Measurements from ENCODE around the gene ARHGEF39. TPM values are rescaled to one million over a fixed set of nuclear protein-coding genes. Genes with fewer than 3 reads are reported as not detected.

Gene ARHGEF39
- total RNA-seq, 2 experiments from 2014 or later: 19.1 to 23.1 TPM

GRCh38 chr9:35659340-35659739 lies 5.7 kb downstream of the ARHGEF39 start:
- Mint-ChIP-seq H3K4me1 (peaks cover 76% of the 10 kb centered on the region), H3K9me3 (ENCODE audit: low read depth) (no peaks in the 10 kb centered on the region), H3K27ac (peak overlapping the region; percentile 82), H3K27me3 (peaks cover 2% of the 10 kb centered on the region), H3K36me3 (ENCODE audit: low read depth) (peaks cover 37% of the 10 kb centered on the region), H3K4me3 (peak overlapping the region; percentile 80)
- CTCF ChIA-PET: interaction anchor here (0.7 to 6.7 kb wide), 15 partner anchors 12 to 1013 kb away, joined by 3 to 89 read pairs (median 4); partner anchors contain the start of genes CREB3, GALT, SIT1 and TLN1
- intact Hi-C loops (cut with DNase I, micrococcal nuclease): loop anchor here (2.0 to 10.0 kb wide), 11 partner anchors 38 to 672 kb away; partner anchors contain the start of genes GBA2 (in 2 of the 2), RGP1 (in 2 of the 2), ATOSB (in 1 of the 2) and CD72 (in 1 of the 2)
- DNase-seq (no peak), ATAC-seq (no peak)
- POLR2A ChIA-PET: no interaction called here

- peak overlapping the region; percentile 80 for H3K4me3 Mint-ChIP-seq
- DNase-seq (peak; percentile 45), ATAC-seq (peak; percentile 1)
- intact Hi-C loops (cut with DNase I, micrococcal nuclease): loop anchor here (1.0 to 10.0 kb wide), 16 partner anchors 37 to 672 kb away; partner anchors contain the start of genes GBA2 (in 2 of the 2), RGP1 (in 2 of the 2), ATOSB (in 1 of the 2) and CD72 (in 1 of the 2)
- H3K4me1 Mint-ChIP-seq: peaks cover 72% of the 10 kb centered on the region
- H3K9me3 Mint-ChIP-seq (ENCODE audit: low read depth): no peaks in the 10 kb centered on the region
- peaks cover 37% of the 10 kb centered on the region for H3K36me3 Mint-ChIP-seq (ENCODE audit: low read depth)
- ChIA-PET POLR2A (interaction anchor here (1.3 kb wide), 1 partner anchor 29 kb away, joined by 3 read pairs; no protein-coding TSS in a partner anchor), CTCF (interaction anchor here (0.7 to 6.7 kb wide), 17 partner anchors 11 to 1013 kb away, joined by 3 to 89 read pairs (median 4); partner anchors contain the start of genes CREB3, GALT, SIT1 and TESK1)
- H3K27me3 Mint-ChIP-seq: peaks cover 2% of the 10 kb centered on the region
- H3K27ac Mint-ChIP-seq: peak overlapping the region; percentile 82
Observed at GRCh38 chr9:35658968-35659220, 6.1 kb downstream of the ARHGEF39 start.

GRCh38 chr9:35658137-35658967 lies 6.6 kb downstream of the ARHGEF39 start, which contains the start of gene CCDC107:
Gene CCDC107, plus strand, starts transcription at chr9:35658292. Its CDS starts 88 bp downstream, at chr9:35658380.
- CTCF ChIA-PET: interaction anchor here (0.5 to 6.7 kb wide), 33 partner anchors 8 to 1012 kb away, joined by 3 to 89 read pairs (median 4); partner anchors contain the start of genes CA9, CD72, CREB3 and GALT
- H3K27ac Mint-ChIP-seq: peak within 1 kb of the TSS; percentile 98
- peak within 1 kb of the TSS; percentile 80 for H3K4me3 Mint-ChIP-seq
- ATAC-seq (peak; percentile 63), DNase-seq (peak; percentile 87)
- peaks cover 68% of the 10 kb centered on the region for H3K4me1 Mint-ChIP-seq
- H3K27me3 Mint-ChIP-seq: peaks cover 2% of the 10 kb centered on the region
- no peaks in the 10 kb centered on the region for H3K9me3 Mint-ChIP-seq (ENCODE audit: low read depth)
- intact Hi-C loops (cut with DNase I, micrococcal nuclease): loop anchor here (1.0 to 10.0 kb wide), 16 partner anchors 38 to 671 kb away; partner anchors contain the start of genes GBA2 (in 2 of the 2), RGP1 (in 2 of the 2), ATOSB (in 1 of the 2) and CD72 (in 1 of the 2)
- peaks cover 37% of the 10 kb centered on the region for H3K36me3 Mint-ChIP-seq (ENCODE audit: low read depth)
- POLR2A ChIA-PET: interaction anchor here (0.7 to 1.4 kb wide), 4 partner anchors 10 to 74 kb away, joined by 3 to 4 read pairs (median 3); partner anchors contain the start of gene CREB3

GRCh38 chr9:35657546-35658136 lies 7.4 kb downstream of the ARHGEF39 start, which contains the start of gene RMRP:
Gene RMRP, minus strand, starts transcription at chr9:35658019.
- peaks cover 31% of the 10 kb centered on the region for H3K36me3 Mint-ChIP-seq (ENCODE audit: low read depth)
- ATAC-seq (peak; percentile 95), DNase-seq (peak; percentile 97)
- H3K4me3 Mint-ChIP-seq: peak within 1 kb of the TSS; percentile 80
- POLR2A ChIA-PET: interaction anchor here (0.7 to 1.4 kb wide), 4 partner anchors 9 to 75 kb away, joined by 3 to 4 read pairs (median 3); partner anchors contain the start of gene CREB3
- peaks cover 64% of the 10 kb centered on the region for H3K4me1 Mint-ChIP-seq
- peak within 1 kb of the TSS; percentile 98 for H3K27ac Mint-ChIP-seq
- intact Hi-C loops (cut with DNase I, micrococcal nuclease): loop anchor here (1.0 to 10.0 kb wide), 19 partner anchors 10 to 670 kb away; partner anchors contain the start of genes CREB3 (in 2 of the 2), GBA2 (in 2 of the 2), RGP1 (in 2 of the 2) and TLN1 (in 2 of the 2)
- H3K27me3 Mint-ChIP-seq: peaks cover 2% of the 10 kb centered on the region
- no peaks in the 10 kb centered on the region for H3K9me3 Mint-ChIP-seq (ENCODE audit: low read depth)
- CTCF ChIA-PET: interaction anchor here (0.5 to 6.7 kb wide), 28 partner anchors 8 to 994 kb away, joined by 3 to 89 read pairs (median 4); partner anchors contain the start of genes CA9, CD72, CREB3 and SIT1

GRCh38 chr9:35656831-35657545 lies 8.0 kb downstream of the ARHGEF39 start:
- H3K27me3 Mint-ChIP-seq: peaks cover 2% of the 10 kb centered on the region
- peak overlapping the region; percentile 98 for H3K27ac Mint-ChIP-seq
- intact Hi-C loops (cut with DNase I, micrococcal nuclease): loop anchor here (1.0 to 10.0 kb wide), 13 partner anchors 10 to 670 kb away; partner anchors contain the start of genes CD72 (in 1 of the 2), CLTA (in 1 of the 2), CREB3 (in 1 of the 2) and DNAJB5 (in 1 of the 2)
- POLR2A ChIA-PET: interaction anchor here (1.2 to 1.4 kb wide), 2 partner anchors 8 to 76 kb away, joined by 3 to 4 read pairs; partner anchors contain the start of gene CREB3
- DNase-seq: no peak
- peaks cover 26% of the 10 kb centered on the region for H3K36me3 Mint-ChIP-seq (ENCODE audit: low read depth)
- ATAC-seq: no peak
- no peaks in the 10 kb centered on the region for H3K9me3 Mint-ChIP-seq (ENCODE audit: low read depth)
- CTCF ChIA-PET: interaction anchor here (0.7 to 6.7 kb wide), 19 partner anchors 9 to 487 kb away, joined by 3 to 89 read pairs (median 5); partner anchors contain the start of genes CREB3, SIT1, TESK1 and TLN1
- peaks cover 60% of the 10 kb centered on the region for H3K4me1 Mint-ChIP-seq
- H3K4me3 Mint-ChIP-seq: peak overlapping the region; percentile 80

GRCh38 chr9:35656348-35656747 lies 8.6 kb downstream of the ARHGEF39 start:
- POLR2A ChIA-PET: interaction anchor here (0.5 kb wide), 1 partner anchor 119 kb away, joined by 4 read pairs; no protein-coding TSS in a partner anchor
- DNase-seq (no peak), ATAC-seq (no peak)
- CTCF ChIA-PET: interaction anchor here (0.7 to 6.7 kb wide), 10 partner anchors 9 to 175 kb away, joined by 3 to 89 read pairs (median 12); partner anchors contain the start of gene SIT1
- H3K4me1 Mint-ChIP-seq: peaks cover 62% of the 10 kb centered on the region
- no peaks in the 10 kb centered on the region for H3K9me3 Mint-ChIP-seq (ENCODE audit: low read depth)
- H3K27me3 Mint-ChIP-seq: peaks cover 2% of the 10 kb centered on the region
- H3K4me3 Mint-ChIP-seq: no peak overlapping the region
- intact Hi-C loops (cut with DNase I, micrococcal nuclease): loop anchor here (5.0 to 10.0 kb wide), 9 partner anchors 39 to 669 kb away; partner anchors contain the start of genes CD72 (in 1 of the 2), CLTA (in 1 of the 2), DNAJB5 (in 1 of the 2) and GBA2 (in 1 of the 2)
- peaks cover 22% of the 10 kb centered on the region for H3K36me3 Mint-ChIP-seq (ENCODE audit: low read depth)
- H3K27ac Mint-ChIP-seq: peak overlapping the region; percentile 23

GRCh38 chr9:35653611-35654010 lies 11.4 kb downstream of the ARHGEF39 start:
- Mint-ChIP-seq H3K4me1 (peaks cover 51% of the 10 kb centered on the region), H3K9me3 (ENCODE audit: low read depth) (no peaks in the 10 kb centered on the region), H3K4me3 (no peak overlapping the region), H3K36me3 (ENCODE audit: low read depth) (peaks cover 11% of the 10 kb centered on the region), H3K27me3 (peaks cover 2% of the 10 kb centered on the region), H3K27ac (no peak overlapping the region)
- DNase-seq: no peak
- ChIA-PET CTCF (interaction anchor here (0.6 kb wide), 2 partner anchors 693 to 1548 kb away, joined by 3 read pairs; no protein-coding TSS in a partner anchor), POLR2A (no interaction called here)
- intact Hi-C loops (cut with DNase I, micrococcal nuclease): loop anchor here in 1 of 2 experiments (10.0 kb wide), 1 partner anchor 381 kb away; the partner anchor contains the start of gene RECK
- no peak for ATAC-seq

- ChIA-PET POLR2A (no interaction called here), CTCF (no interaction called here)
Observed at GRCh38 chr9:35652829-35653209, 12.2 kb downstream of the ARHGEF39 start.

GRCh38 chr9:35651956-35652828 lies 12.8 kb downstream of the ARHGEF39 start:
- DNase-seq: no peak
- Mint-ChIP-seq H3K27ac (peak overlapping the region; percentile 97), H3K9me3 (ENCODE audit: low read depth) (no peaks in the 10 kb centered on the region), H3K27me3 (no peaks in the 10 kb centered on the region), H3K36me3 (ENCODE audit: low read depth) (peaks cover 11% of the 10 kb centered on the region), H3K4me3 (no peak overlapping the region), H3K4me1 (peaks cover 58% of the 10 kb centered on the region)
- intact Hi-C loops (cut with DNase I, micrococcal nuclease): loop anchor here in 1 of 2 experiments (10.0 kb wide), 1 partner anchor 383 kb away; the partner anchor contains the start of gene RECK
- CTCF ChIA-PET: interaction anchor here (0.7 kb wide), 1 partner anchor 148 kb away, joined by 3 read pairs; no protein-coding TSS in a partner anchor
- peak; percentile 15 for ATAC-seq
- POLR2A ChIA-PET: no interaction called here

More at GRCh38 chr9:35652829-35653209, 12.2 kb downstream of the ARHGEF39 start:
- intact Hi-C loops (cut with DNase I, micrococcal nuclease): loop anchor here in 1 of 2 experiments (10.0 kb wide), 1 partner anchor 382 kb away; the partner anchor contains the start of gene RECK
- Mint-ChIP-seq H3K4me3 (no peak overlapping the region), H3K4me1 (peaks cover 57% of the 10 kb centered on the region), H3K27ac (no peak overlapping the region), H3K36me3 (ENCODE audit: low read depth) (peaks cover 11% of the 10 kb centered on the region), H3K9me3 (ENCODE audit: low read depth) (no peaks in the 10 kb centered on the region), H3K27me3 (peaks cover under 1% of the 10 kb centered on the region)
- no peak for ATAC-seq
- no peak for DNase-seq
